ENCODE data around the gene ODAM.

DNA sequence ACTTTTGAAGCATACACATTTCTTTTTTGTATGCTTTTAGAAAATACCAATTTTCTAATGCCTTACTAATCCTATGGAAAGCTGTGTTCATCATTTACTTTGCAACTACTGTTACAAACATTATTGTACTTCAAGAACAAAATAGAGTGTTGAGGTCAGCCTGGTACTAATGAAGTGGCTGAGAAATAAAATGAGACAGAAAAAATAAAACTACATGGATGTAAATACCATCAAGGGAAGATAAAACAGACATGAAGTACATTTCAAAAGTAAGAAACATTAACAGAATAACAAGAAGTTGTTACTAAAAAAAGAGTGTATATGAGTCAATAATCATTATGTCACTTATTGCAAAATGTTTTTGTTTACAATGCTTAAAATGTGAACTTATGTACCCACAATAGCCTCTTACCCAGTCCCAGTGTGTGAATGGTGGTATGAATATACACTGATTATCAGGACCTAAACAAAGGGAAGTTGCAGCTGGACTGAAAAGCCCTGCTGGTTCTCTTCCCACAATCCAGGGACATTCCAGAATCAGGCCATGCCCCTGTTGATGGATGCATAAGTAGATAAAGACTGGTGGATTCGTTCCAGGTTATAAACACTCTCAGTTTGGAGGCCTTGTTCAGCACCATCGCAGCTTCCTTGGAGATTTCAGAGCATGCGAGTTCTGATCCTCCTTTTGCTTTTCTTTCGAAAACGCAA, 44.5 kb downstream of the ODAM start:
- TF ChIP-seq POLR2AphosphoS5 (IDR thresholded peaks at IDR 0.05; ENCODE audit: low read depth, low read length), result no peak
- no peak for TF ChIP-seq POLR2A (IDR thresholded peaks at IDR 0.05; ENCODE audit: low read depth, low read length)
- TF ChIP-seq TAF1 (IDR thresholded peaks at IDR 0.05; ENCODE audit: low read depth, low read length), result no peak

Data from GM12891 (cell line).